Measurements from ENCODE around the gene KLHL5.
A peak's percentile ranks its signal among the peaks of the same experiment; 100 is the strongest.

The KLHL5 gene

DNA sequence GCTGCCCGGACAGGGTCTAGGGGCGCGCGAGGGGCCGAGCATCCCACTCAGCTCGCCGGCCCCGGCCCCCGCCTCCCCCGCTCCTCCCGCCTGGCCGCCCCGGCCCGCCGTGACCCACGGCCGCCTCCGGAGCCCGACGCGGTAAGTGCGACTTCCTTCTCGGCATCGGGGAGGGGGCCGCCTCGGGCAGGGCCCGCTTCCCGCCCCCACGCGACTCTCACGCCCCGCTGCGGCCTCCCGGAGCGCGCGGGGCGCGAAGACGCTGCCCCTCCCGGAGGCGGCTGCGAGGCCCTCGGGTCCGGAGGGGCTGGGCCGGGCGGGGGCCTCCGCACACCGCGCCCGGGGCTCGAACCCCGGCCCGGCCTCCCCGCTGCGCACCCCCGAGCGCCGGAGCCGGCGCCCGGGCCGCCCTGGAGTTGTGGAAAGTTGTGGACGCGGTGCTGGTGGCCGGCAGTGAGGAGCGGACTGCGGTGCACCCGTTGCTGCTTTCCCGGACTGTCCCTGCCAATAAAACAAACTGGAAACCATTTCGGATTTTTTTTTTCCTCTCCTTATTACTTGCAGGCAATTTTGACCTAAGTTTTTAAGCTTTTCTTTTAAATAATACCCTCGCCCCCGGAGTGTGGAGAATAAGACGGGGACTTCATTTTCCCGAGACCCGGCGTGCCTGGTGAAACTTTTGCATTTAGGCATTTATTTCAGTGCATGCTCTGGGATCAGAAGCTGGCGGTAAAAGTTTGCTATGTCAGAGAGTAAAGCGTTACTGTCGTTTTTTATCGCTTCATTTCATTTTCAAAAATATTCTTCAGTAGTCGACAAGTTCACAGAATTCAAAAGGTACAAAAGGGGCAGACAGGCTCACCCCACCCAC lies 16.8 kb upstream of the KLHL5 start:
- DNase-seq, result peak in 1 of 3 experiments; percentile 87

DNA sequence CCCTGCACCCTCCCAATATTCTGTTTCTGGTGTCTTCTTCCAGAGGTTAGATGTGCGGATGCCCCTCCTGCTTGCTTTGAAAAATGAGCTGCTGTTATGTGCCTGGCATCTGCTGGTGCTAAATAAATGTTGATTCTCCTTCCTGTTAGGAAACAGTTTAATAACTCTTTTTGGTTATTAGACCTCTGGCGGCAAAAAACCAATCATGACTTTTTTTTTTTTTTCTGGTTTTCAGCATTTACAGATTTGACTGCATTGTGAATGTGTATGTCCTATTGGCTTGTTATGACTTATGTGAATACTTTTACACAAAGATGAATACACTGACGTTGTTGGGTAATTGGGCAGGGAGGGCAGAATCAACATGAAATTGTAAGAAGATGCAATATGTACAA lies 16.2 kb upstream of the KLHL5 start:
- DNase-seq, result no peak

DNA sequence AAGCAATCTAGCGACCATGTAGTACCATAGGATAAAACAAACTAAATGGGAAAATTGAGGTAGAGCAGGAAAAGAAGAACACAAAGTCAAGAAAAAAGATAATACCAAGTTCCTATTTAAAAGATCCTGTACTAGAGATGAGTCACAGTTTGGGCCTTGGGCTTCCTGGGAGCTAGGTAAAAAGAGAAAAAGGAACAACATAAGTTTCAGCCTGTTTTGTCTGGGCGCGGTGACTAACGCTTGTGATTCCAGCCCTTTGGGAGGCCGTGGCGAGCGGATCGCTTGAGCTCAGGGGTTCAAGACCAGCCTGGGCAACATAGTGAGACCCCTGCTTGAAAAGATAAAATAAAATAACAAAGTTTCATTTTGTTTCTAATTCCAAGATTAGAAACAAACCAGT lies 15.8 kb upstream of the KLHL5 start:
- DNase-seq, result no peak

DNA sequence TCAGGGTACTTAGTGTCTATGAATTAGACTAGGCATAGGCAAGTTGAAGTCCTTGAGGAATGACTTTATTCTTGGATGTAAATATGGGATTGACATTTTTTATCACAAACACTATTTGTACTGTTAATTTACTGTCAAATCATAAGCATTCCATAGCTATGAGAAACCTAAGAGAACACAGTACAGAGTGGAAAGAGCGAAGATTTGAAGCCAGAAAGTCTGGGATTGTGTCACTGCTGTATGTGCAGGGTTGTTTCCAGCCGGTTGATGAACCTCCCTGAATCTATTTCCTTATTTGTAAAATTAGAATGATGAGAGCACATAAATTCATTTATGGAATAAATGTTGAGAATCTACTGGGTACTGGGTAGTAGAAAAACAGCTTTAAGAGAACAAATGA lies 14.4 kb upstream of the KLHL5 start:
- DNase-seq, result no peak

DNA sequence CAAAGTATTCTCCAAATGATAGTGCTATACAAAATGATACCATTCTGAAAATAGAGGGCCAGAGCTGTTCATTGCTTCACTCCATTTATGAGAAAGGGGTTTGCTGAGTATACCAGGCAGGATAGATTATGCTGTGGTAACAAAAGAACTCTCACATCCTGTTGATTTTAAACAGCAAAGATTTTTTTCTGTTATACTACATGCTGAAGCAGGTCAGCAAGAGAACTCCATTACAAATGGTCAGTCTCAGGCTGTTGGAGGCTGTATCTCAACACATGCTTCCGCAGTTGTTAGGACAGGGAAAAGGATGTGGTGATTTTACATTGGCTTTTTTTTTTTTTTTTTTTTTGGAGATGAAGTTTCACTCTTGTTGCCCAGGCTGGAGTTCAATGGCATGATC lies 13.7 kb upstream of the KLHL5 start:
- DNase-seq, result no peak

DNA sequence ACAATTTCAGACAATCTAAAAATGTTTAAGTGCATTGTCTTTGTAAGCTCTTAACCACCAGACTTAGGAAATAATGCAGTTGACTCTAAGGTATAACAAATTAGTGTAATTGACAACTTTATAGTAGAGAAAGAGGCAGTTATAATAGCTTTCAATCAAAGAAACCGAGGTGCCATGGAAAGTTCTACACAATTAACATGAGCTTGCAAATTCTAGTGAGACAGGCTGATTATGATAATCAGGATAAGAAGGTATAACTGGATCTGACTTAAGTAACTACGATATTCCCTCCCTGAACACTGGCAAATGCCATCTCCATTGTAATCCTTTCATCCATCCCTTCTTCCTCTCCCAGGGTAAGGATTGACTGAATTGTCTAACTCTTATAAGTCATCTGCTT lies 11.4 kb upstream of the KLHL5 start:
- no peak for DNase-seq

DNA sequence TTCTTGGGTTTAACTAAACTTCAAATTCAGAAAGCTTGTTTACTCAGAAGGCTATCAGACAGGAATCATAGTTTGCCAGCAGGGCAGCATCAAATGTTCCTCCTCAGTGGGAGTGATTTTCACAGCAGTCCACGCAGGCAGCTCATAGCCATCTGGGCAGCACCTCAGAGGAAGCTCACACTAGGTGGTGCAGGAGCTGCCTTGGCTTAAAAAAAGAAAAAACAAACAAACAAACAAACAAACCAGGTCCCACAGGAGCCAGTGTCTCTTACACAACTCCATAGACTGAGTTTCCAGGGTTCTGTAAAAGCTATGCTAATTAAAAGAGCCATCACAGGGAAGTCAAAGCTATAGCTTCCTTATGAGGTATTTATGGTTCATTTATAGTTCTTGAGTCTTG lies 10.5 kb upstream of the KLHL5 start:
- DNase-seq, result peak in 1 of 3 experiments; percentile 31

DNA sequence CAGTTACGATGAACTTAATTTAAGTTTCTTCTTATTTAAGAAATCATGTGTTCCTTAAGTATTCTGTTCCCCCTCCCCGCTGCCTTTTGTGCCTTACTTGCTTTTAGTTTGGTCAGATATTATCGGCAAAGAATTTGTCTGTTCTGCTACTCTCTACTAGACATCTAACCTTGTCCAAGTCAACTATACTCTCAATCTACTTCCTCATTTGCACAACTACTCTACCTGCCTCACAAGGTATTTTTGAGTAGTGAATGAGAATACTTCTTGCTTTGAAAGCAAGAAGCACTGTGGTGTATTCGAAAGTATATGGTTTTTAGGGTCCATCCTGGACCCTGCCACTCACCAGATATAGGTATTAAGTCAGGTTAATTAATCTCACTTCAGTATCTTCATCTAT lies 8.0 kb upstream of the KLHL5 start:
- DNase-seq, result no peak

DNA sequence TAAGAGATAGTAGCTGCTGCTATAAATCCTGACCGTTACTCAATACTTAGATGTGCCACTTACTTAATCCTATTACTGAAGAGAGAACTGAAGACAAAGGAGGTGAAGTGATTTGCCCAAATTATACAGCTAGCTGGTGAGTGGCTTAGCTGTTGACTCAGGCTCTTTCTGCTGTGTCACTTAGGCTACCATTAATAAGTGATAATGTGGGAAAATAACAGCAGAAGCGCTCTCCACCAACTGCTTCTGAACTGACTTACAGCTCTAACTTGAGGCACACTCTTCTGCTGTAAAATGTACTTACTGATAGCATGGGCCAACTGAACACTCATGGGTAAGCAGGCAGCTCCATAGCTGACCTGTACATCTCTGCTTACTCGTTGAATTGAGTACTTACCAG lies 7.5 kb upstream of the KLHL5 start:
- DNase-seq, result peak in 2 of 3 experiments; percentile 17 to 70

DNA sequence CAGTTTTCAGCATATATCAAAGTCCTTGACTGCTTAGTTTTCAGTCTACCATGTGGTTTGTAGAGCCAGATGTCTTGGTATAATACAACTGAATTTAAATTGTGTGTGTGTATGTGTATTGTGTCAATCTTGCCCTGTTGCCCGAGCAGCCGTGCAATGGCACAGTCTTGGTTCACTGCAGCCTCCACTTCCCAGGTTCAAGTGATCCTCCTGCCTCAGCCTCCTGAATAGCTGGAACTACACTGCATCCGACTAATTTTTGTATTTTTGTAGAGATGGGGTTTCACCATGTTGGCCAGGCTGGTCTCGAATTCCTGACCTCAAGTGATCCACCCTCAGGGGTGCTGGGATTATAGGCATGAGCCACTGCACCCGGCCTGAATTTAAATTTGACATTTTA lies 6.0 kb upstream of the KLHL5 start:
- no peak for DNase-seq

DNA sequence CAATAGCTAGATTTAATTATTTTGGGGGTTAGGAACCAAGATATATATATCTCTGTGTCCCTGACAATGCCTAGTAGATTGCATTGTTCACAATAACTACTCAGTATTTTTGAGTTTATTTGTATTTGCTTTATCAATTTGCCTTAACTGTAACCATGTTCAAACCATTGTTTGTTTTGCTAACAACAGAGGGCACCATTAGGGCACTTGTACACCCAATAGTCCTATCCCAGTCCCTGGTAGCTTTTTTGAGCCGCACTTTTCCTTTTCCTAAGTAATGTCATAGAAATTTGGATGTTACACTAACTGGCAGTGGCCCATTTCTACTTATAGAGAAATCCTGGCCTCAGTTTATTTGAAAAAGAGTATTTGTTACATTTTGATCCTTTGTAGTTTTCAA lies 575 bp upstream of the KLHL5 start:
- DNase-seq, result no peak

DNA sequence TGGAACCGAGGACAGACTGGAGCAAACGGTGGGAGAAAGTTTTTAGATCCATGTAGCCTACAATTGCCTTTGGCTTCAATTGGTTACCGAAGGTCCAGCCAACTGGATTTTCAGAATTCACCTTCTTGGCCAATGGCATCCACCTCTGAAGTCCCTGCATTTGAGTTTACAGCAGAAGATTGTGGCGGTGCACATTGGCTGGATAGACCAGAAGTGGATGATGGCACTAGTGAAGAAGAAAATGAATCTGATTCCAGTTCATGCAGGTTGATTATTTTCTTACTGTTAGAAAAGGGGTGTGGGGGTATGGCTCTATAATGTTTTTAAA lies 702 bp downstream of the KLHL5 start:
- no peak for DNase-seq

DNA sequence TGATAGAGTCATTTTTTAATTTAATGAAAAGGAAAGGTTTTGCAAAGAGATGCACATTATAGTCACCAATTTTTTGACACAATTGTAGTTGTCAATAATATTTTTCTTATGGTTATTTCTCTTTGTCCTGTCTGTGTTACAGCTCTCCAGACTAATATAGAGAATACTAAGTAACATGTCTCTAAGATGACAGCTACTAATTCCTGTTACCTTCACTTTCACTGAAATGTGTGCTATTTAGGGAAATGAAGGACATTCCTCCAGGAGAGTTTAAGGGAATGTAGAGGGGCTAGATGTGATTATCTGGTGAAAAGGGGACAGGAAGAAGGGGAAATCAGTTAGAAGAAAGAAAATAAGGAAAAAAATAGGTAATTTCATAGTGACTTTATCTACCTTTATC lies 1.4 kb downstream of the KLHL5 start:
- no peak for DNase-seq

DNA sequence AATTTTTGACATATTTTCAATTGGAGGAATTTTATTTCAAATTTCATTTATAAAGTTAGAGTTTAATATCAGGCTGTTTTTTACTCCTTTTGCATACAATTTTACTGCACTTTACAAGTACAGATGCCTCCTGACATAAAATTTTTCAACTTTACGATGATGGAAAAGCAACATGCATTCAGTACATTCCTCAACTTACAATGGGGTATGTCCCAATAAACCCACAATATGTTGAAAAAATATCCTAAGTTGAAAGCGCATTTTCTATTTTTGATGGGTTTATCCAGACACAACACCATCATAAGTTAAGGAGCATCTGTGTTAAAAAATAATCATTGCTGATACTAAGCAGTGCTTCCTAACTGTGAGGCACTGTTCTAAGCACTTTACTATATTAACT lies 4.3 kb downstream of the KLHL5 start:
- DNase-seq, result no peak

DNA sequence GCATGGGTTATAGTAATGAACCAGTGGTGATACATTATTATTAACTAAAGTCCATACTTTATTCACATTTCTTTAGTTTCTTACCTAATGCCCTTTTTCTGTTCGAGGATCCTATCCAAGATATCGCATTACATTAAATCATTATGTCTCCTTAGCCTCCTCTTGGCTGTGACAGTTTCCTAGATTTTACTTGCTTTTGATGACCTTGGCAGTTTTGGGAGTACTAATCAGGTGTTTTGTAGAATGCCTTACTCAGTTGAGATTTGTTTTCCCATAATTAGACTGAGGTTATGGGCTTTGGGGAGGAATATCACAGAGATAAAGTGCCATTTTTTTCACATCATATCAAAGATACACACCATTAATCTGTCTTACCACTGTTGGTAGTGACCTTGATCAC lies 5.0 kb downstream of the KLHL5 start:
- DNase-seq, result no peak

DNA sequence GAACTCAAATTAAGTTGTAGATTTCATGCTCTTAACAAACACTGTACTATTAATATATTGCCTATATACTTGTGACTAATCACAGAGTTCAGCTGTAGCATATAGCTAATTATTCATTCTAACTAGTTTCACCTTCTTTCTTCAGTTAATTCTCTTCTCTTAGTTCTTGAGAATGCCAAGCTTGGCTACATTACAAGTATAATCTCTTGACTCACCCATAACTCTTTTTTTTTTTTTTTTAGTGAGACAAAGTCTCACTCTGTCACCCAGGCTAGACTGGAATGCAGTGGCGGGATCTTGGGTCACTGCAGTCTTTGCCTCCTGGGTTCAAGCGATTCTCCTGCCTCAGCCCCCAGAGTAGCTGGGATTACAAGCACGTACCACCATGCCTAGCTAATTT lies 5.4 kb downstream of the KLHL5 start:
- DNase-seq, result no peak

DNA sequence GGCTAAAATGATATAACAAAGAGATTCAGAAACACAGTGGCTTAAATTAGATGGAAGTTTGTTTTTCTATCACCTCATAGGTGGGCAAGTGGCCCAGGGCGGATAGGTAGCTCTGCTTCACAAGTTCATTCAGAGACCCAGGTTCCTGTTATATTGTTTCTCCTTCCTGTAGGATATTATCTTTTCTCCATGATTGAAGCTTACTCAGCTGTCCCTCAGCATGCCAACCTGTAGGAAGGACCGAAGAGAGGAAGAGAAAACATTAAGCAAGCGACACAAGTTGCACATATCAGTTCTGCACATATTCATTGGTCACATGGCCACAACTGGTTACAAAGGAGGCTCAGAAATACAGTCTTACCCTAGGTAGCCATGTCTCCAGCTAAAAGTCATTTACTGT lies 6.9 kb downstream of the KLHL5 start:
- DNase-seq, result no peak

DNA sequence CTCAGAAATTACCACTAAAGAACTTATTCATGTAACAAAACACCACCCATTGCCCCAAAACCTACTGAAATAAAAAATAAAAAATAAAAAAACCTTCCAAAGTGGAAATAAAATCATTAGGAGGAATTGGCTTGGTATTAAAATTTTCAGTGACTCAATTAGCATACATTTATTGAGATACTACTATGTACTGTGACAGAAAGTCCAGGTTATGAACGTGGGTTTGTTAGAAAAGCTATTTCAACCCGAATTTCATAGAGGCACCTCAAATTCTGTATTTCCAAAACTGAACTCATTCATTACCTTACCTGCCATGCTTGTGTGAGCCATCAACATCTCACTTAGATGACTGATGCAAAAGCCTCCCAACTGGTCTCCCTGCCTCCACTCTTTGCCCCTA lies 16.8 kb downstream of the KLHL5 start:
- no peak for DNase-seq

DNA sequence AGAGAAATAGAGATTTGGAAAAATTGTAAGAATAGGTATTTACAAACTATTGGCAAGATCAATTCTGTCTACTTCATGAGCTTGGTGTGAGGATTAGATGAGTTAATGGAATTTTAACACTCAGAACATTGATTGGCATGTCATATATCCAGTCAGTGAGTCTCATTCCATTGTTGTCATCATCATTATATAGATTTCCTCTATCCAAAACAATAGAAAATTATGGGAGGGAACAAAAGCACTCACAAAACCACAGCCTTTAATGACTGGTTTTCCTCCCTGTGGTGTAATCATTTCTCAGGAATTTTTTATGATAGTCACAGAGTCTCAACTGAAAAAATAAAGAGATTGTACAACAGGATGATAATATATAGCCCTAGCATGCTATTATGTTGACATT lies 21.1 kb downstream of the KLHL5 start:
- peak in 2 of 3 experiments; percentile 20 to 73 for DNase-seq

DNA sequence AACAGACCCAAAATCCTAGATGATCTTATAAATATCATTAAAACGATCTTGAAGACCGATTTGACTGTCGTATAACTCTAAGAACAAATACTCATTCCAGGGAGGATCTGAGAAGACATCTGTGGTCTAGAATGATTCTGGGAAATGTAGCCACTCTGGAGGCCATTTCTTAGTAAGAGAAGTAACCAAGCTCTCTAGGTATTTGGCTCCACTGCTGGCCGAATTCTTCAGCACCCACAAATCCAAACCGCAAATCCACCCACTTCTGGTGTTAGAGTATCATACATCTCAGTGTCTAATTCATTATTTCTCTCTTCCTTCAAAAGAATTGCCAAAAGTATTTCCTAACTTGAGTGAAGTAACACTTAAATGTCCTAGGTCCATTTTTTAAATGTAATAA lies 23.9 kb downstream of the KLHL5 start:
- no peak for DNase-seq

DNA sequence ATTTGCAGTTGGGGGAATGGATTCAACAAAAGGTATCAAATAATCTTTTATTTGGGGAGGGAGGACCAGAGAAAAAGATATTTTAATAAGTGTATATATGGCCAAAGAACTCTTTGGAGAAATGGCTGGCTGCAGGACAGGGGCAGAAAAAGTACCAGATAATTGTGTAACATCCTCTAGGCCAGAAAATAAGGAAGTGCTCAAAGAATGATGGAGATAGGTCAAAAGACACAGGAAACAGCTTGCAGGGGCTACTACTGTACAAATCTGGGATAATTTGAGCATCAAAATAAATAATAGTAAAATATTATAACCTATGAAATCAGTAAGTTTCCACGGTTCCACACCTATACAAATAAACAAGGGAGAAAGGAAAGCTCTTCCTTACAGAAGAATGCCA lies 34.8 kb downstream of the KLHL5 start:
- no peak for DNase-seq

DNA sequence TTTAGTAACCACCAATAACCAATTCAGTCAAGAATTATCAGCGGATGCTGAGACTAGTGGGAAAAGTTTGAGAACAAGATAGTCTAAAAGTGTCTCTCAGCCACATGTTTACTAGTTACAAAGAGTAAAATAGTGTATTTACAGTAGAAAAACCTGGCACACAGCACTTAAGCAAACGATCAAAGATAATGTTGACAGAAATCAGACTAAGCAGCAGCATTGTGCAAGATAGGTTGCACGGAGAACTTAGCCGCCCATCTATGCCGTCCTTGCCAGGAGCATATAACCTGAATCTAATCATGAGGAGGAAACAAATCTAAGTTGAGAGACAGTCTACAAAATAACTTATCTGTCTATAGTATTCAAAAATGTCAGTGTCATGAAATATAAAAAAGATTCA lies 35.3 kb downstream of the KLHL5 start:
- DNase-seq, result no peak

DNA sequence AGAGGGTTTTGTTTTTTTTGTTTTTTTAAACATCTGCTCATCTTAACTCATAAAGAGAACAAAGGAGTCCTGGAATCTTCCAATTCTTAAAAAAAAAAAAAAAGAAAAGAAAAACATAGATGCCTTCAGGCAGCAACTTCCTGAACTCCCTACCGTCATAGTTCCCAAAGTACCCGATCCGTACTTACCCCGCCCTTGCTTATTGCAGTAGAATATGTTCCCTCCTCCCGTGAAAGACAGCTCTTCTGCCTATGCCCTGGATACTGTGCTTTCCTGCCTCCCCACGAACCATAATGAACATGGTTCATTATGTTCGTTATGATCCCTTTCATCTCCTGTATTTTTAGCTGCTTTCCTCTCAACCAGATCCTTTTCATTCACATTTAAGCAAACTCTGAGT lies 40.3 kb downstream of the KLHL5 start:
- DNase-seq, result no peak

DNA sequence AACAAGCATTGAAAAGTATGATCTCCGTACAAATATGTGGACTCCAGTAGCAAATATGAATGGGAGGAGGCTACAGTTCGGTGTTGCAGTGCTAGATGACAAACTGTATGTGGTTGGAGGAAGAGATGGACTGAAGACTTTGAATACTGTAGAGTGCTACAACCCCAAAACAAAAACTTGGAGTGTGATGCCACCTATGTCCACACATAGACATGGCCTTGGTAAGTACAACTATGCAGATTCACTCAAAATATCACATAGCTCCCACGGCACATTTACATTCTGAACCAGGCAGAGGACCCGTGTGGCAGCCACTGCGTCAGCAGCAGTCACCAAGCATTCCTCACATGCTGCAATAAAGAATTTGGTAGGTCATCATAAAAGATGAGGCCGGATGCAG lies 41.3 kb downstream of the KLHL5 start:
- no peak for DNase-seq

DNA sequence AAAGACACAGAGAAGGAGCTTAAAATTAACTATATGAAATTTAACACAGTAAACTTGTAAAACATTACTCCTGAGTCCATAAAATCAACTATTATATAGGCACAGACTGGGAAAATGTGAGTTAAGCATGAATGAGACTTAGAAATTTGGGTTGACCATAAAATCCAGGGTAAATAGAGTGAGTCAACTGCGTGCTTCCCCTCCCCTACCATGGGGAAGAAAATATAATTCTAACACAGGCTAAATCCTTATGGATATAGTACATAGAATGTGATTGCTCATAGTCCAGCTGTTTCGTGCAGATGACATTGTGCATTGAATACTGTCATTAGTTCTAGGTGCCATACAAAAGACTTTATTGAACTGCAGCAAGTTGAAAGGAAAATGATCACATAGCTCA lies 42.2 kb downstream of the KLHL5 start:
- no peak for DNase-seq

DNA sequence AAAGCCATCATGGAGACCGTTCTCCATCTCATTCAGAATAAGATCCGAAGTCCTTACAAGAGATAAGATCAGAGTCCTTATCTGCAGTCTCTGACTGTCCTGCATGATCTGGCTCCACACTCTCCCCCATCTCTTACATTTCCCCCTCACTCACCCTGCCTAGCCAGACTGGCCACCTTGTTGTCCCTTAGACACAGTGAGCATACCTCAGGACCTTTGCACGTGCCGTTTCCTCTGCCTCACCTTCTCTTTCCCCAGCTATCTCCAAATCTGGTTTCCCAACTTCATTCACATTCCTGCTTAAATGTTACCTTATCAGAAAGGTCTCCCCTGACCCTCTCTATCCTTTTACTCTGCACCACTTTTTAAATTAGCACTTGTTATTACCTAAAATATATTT lies 44.0 kb downstream of the KLHL5 start:
- no peak for DNase-seq
